HepG2 (cell line): ENCODE results near the gene IDH3A. TPM values are rescaled to one million over a fixed set of nuclear protein-coding genes. Genes with fewer than 3 reads are reported as not detected.
A peak's percentile ranks its signal among the peaks of the same experiment; 100 is the strongest.

ENCODE experiments used
- GATAD1 ChIP-seq: IDR thresholded peaks from 2 replicates; pipeline ENCODE4 v1.6.1; 2016; ENCODE audit warnings: missing genetic modification reagents, missing compliant biosample characterization
- HDAC1 ChIP-seq: sonication (generic); formaldehyde crosslinking; IDR thresholded peaks from 2 replicates; pipeline ENCODE4 v1.5.1; 2020; ENCODE audit warnings: mild to moderate bottlenecking, missing genetic modification reagents
- HNF1A ChIP-seq, 2 experiments: sonication (generic) in 1 of 2; formaldehyde crosslinking in 1 of 2; IDR thresholded peaks; 2 replicates each; pipeline versions ENCODE4 v1.4.0 to v1.6.1; 2016 to 2020; ENCODE audit warnings: borderline replicate concordance in 1 of 2, low read depth in 1 of 2, mild to moderate bottlenecking in 1 of 2, missing genetic modification reagents in 1 of 2
- RORA ChIP-seq: sonication (generic); formaldehyde crosslinking; IDR thresholded peaks from 2 replicates; pipeline ENCODE4 v1.5.0; 2020; ENCODE audit warnings: mild to moderate bottlenecking, missing genetic modification reagents, moderate library complexity
- SIN3A ChIP-seq: IDR thresholded peaks from 2 replicates; pipeline ENCODE4 v1.6.1; 2011; ENCODE audit warnings: low read depth, mild to moderate bottlenecking, control low read depth, low read length, borderline replicate concordance
- SSRP1 ChIP-seq: IDR thresholded peaks from 2 replicates; pipeline ENCODE4 v1.6.1; 2016; ENCODE audit warnings: control low read depth
- TMF1 ChIP-seq: sonication (generic); formaldehyde crosslinking; IDR thresholded peaks from 2 replicates; pipeline ENCODE4 v1.8.1; 2022; ENCODE audit warnings: low read depth, missing genetic modification reagents
- ZBTB43 ChIP-seq: sonication (generic); formaldehyde crosslinking; conservative IDR thresholded peaks from 2 replicates; pipeline ENCODE4 v1.4.0; 2020; ENCODE audit warnings: missing genetic modification reagents
- ZFP41 ChIP-seq: sonication (generic); formaldehyde crosslinking; IDR thresholded peaks from 2 replicates; pipeline ENCODE4 v1.4.0; 2020; ENCODE audit warnings: mild to moderate bottlenecking, missing genetic modification reagents, borderline replicate concordance
- ZNF263 ChIP-seq: sonication (generic); formaldehyde crosslinking; IDR thresholded peaks from 2 replicates; pipeline ENCODE4 v1.4.0; 2020; ENCODE audit warnings: missing genetic modification reagents
- ZNF350 ChIP-seq: sonication (generic); formaldehyde crosslinking; IDR thresholded peaks from 2 replicates; pipeline ENCODE4 v1.4.0; 2020; ENCODE audit warnings: mild to moderate bottlenecking, low read depth, missing genetic modification reagents, borderline replicate concordance
- ZNF777 ChIP-seq: sonication (generic); formaldehyde crosslinking; IDR thresholded peaks from 2 replicates; pipeline ENCODE4 v1.4.0; 2020; ENCODE audit warnings: missing genetic modification reagents
- polyA plus RNA-seq, 8 experiments: library from polyadenylated mRNA; depleted of rRNA in 3 of 8; stranded (reverse) in 7 of 8; unstranded in 1 of 8; fragments of >200 nt; fragmentation: Illumina TruSeq in 4 of 8; extraction: Trizol in 4 of 8; gene quantifications; 2 replicates each; pipeline versions ENCODE4 v1.2.1 to v1.2.3, GENCODE V29; 2011 to 2016; ENCODE audit warnings: low read depth in 4 of 8, missing spikeins in 1 of 8, mixed read lengths in 1 of 8; ENCODE audit not compliant: insufficient read depth in 1 of 8
- total RNA-seq, 5 experiments: library from RNA; depleted of rRNA; stranded (reverse); fragments of >200 nt; fragmentation: Illumina TruSeq; extraction: Trizol; gene quantifications; 2 replicates each; pipeline ENCODE4 v1.2.3, GENCODE V29; 2016; ENCODE audit warnings: low read depth in 1 of 5
- TF ChIP-seq, protein P1 (sequence below): sonication (generic); formaldehyde crosslinking; IDR thresholded peaks from 2 replicates; pipeline ENCODE4 v1.5.0; 2020; ENCODE audit warnings: mild to moderate bottlenecking, missing genetic modification reagents
- TF ChIP-seq, protein P2 (sequence below): fragments of 450-650 bp; IDR thresholded peaks from 2 replicates; pipeline ENCODE4 v1.6.1; 2016
- TF ChIP-seq, protein P3 (sequence below): sonication (generic); formaldehyde crosslinking; IDR thresholded peaks from 2 replicates; pipeline ENCODE4 v1.4.0; 2020; ENCODE audit warnings: missing genetic modification reagents

The IDH3A gene
- total and polyA plus RNA-seq, 2 of the 13 experiments (the other 11 are each of a cell fraction or from before 2014, with no cell fraction given) = 40.7 to 50.7 TPM

GRCh38 chr15:78149068-78149804 is at the start of gene IDH3A (continued):
- no peak for TF ChIP-seq ZNF350 (CRISPR knock-in tag)
- TF ChIP-seq, protein P1, sequence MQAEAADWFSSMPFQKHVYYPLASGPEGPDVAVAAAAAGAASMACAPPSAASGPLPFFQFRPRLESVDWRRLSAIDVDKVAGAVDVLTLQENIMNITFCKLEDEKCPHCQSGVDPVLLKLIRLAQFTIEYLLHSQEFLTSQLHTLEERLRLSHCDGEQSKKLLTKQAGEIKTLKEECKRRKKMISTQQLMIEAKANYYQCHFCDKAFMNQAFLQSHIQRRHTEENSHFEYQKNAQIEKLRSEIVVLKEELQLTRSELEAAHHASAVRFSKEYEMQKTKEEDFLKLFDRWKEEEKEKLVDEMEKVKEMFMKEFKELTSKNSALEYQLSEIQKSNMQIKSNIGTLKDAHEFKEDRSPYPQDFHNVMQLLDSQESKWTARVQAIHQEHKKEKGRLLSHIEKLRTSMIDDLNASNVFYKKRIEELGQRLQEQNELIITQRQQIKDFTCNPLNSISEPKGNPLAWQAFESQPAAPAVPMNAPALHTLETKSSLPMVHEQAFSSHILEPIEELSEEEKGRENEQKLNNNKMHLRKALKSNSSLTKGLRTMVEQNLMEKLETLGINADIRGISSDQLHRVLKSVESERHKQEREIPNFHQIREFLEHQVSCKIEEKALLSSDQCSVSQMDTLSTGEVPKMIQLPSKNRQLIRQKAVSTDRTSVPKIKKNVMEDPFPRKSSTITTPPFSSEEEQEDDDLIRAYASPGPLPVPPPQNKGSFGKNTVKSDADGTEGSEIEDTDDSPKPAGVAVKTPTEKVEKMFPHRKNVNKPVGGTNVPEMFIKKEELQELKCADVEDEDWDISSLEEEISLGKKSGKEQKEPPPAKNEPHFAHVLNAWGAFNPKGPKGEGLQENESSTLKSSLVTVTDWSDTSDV (CRISPR knock-in tag) = no peak
- TF ChIP-seq ZNF777 (CRISPR knock-in tag) = no peak; the same call in 1 of the 2 replicates
- no peak for TF ChIP-seq ZFP41 (CRISPR knock-in tag)
- TF ChIP-seq, protein P2, sequence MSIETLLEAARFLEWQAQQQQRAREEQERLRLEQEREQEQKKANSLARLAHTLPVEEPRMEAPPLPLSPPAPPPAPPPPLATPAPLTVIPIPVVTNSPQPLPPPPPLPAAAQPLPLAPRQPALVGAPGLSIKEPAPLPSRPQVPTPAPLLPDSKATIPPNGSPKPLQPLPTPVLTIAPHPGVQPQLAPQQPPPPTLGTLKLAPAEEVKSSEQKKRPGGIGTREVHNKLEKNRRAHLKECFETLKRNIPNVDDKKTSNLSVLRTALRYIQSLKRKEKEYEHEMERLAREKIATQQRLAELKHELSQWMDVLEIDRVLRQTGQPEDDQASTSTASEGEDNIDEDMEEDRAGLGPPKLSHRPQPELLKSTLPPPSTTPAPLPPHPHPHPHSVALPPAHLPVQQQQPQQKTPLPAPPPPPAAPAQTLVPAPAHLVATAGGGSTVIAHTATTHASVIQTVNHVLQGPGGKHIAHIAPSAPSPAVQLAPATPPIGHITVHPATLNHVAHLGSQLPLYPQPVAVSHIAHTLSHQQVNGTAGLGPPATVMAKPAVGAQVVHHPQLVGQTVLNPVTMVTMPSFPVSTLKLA = no peak
- TF ChIP-seq SIN3A = peak; percentile 81; the same call in 1 of the 2 replicates
- peak; percentile 53; the same call in 1 of the 2 replicates for TF ChIP-seq ZBTB43 (CRISPR knock-in tag)
- no peak for TF ChIP-seq ZNF263 (CRISPR knock-in tag)
- TF ChIP-seq, protein P3, sequence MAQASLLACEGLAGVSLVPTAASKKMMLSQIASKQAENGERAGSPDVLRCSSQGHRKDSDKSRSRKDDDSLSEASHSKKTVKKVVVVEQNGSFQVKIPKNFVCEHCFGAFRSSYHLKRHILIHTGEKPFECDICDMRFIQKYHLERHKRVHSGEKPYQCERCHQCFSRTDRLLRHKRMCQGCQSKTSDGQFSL = 0 out of 2 replicates have a peak, but pooled peaks have one; percentile 43
- no peak for TF ChIP-seq HNF1A (IDR thresholded peaks at IDR 0.05; ENCODE audit: low read depth)
- no peak for TF ChIP-seq HNF1A (CRISPR knock-in tag; IDR thresholded peaks at IDR 0.05; ENCODE audit: borderline replicate concordance)
- TF ChIP-seq SSRP1 (CRISPR knock-in tag) = no peak
- TF ChIP-seq GATAD1 = peak; percentile 66
- TF ChIP-seq HDAC1 = peak; percentile 18; the same call in 1 of the 2 replicates
- TF ChIP-seq TMF1 (CRISPR knock-in tag) = peak; percentile 62; the same call in 1 of the 2 replicates
- TF ChIP-seq RORA (CRISPR knock-in tag) = no peak
